ENCODE data around the gene CCBE1.
"Not testable (repeated sequence)": the region's sequence is repeated elsewhere in the genome, so short reads cannot be mapped to it uniquely, and the experiment has no call there.

Gene CCBE1

GRCh38 chr18:59718108-59718463 is 20.9 kb upstream of the CCBE1 start:
- DNase-seq (ENCODE audit: low spot score), result peak; percentile 74
- ATAC-seq (ENCODE audit: low read depth), result peak; percentile 89
- H3K27ac ChIP-seq (ENCODE audit: poor library complexity, severe bottlenecking), result peak overlapping the region; percentile 98
- H3K4me1 ChIP-seq (ENCODE audit: insufficient read depth, poor library complexity, severe bottlenecking), result peaks cover 41% of the 10 kb centered on the region
- no peaks in the 10 kb centered on the region for H3K36me3 ChIP-seq (ENCODE audit: low read depth)
- H3K27me3 ChIP-seq (ENCODE audit: insufficient read depth, poor library complexity, severe bottlenecking), result no peaks in the 10 kb centered on the region
- TF ChIP-seq CTCF (IDR thresholded peaks at IDR 0.05; ENCODE audit: poor library complexity, severe bottlenecking), result no peak
- H3K4me3 ChIP-seq (ENCODE audit: severe bottlenecking), result no peak overlapping the region
- no peaks in the 10 kb centered on the region for H3K9me3 ChIP-seq (ENCODE audit: severe bottlenecking)

GRCh38 chr18:59717291-59717690 is 20.1 kb upstream of the CCBE1 start:
- Histone ChIP-seq H3K36me3 (ENCODE audit: low read depth) (no peaks in the 10 kb centered on the region), H3K9me3 (ENCODE audit: severe bottlenecking) (no peaks in the 10 kb centered on the region), H3K4me3 (ENCODE audit: severe bottlenecking) (no peak overlapping the region), H3K27me3 (ENCODE audit: insufficient read depth, poor library complexity, severe bottlenecking) (no peaks in the 10 kb centered on the region), H3K27ac (ENCODE audit: poor library complexity, severe bottlenecking) (peak overlapping the region; percentile 98), H3K4me1 (ENCODE audit: insufficient read depth, poor library complexity, severe bottlenecking) (peaks cover 41% of the 10 kb centered on the region)
- no peak for ATAC-seq (ENCODE audit: low read depth)
- no peak for TF ChIP-seq CTCF (IDR thresholded peaks at IDR 0.05; ENCODE audit: poor library complexity, severe bottlenecking)
- DNase-seq (ENCODE audit: low spot score), result no peak

GRCh38 chr18:59715966-59716369 is 18.7 kb upstream of the CCBE1 start:
- Histone ChIP-seq H3K36me3 (ENCODE audit: low read depth) (no peaks in the 10 kb centered on the region), H3K4me3 (ENCODE audit: severe bottlenecking) (no peak overlapping the region), H3K27ac (ENCODE audit: poor library complexity, severe bottlenecking) (peak overlapping the region; percentile 98), H3K9me3 (ENCODE audit: severe bottlenecking) (no peaks in the 10 kb centered on the region), H3K4me1 (ENCODE audit: insufficient read depth, poor library complexity, severe bottlenecking) (peaks cover 41% of the 10 kb centered on the region), H3K27me3 (ENCODE audit: insufficient read depth, poor library complexity, severe bottlenecking) (no peaks in the 10 kb centered on the region)
- peak; percentile 58 for DNase-seq (ENCODE audit: low spot score)
- peak; percentile 85 for ATAC-seq (ENCODE audit: low read depth)
- TF ChIP-seq CTCF (IDR thresholded peaks at IDR 0.05; ENCODE audit: poor library complexity, severe bottlenecking), result peak; percentile 8

- H3K27me3 ChIP-seq (ENCODE audit: insufficient read depth, poor library complexity, severe bottlenecking), result no peaks in the 10 kb centered on the region
- H3K4me3 ChIP-seq (ENCODE audit: severe bottlenecking), result no peak overlapping the region
- TF ChIP-seq CTCF (IDR thresholded peaks at IDR 0.05; ENCODE audit: poor library complexity, severe bottlenecking), result no peak
- peak overlapping the region; percentile 98 for H3K27ac ChIP-seq (ENCODE audit: poor library complexity, severe bottlenecking)
- H3K9me3 ChIP-seq (ENCODE audit: severe bottlenecking), result no peaks in the 10 kb centered on the region
- no peaks in the 10 kb centered on the region for H3K36me3 ChIP-seq (ENCODE audit: low read depth)
- no peak for DNase-seq (ENCODE audit: low spot score)
- no peak for ATAC-seq (ENCODE audit: low read depth)
- H3K4me1 ChIP-seq (ENCODE audit: insufficient read depth, poor library complexity, severe bottlenecking), result peaks cover 41% of the 10 kb centered on the region
Observed at GRCh38 chr18:59715445-59715844, 18.2 kb upstream of the CCBE1 start.

GRCh38 chr18:59714096-59714495 is 16.9 kb upstream of the CCBE1 start:
- not testable (repeated sequence) for H3K4me3 ChIP-seq (ENCODE audit: severe bottlenecking); H3K36me3 ChIP-seq (ENCODE audit: low read depth); ATAC-seq (ENCODE audit: low read depth); DNase-seq (ENCODE audit: low spot score); H3K9me3 ChIP-seq (ENCODE audit: severe bottlenecking); H3K27me3 ChIP-seq (ENCODE audit: insufficient read depth, poor library complexity, severe bottlenecking)
- peaks cover 36% of the 10 kb centered on the region for H3K4me1 ChIP-seq (ENCODE audit: insufficient read depth, poor library complexity, severe bottlenecking)
- H3K27ac ChIP-seq (ENCODE audit: poor library complexity, severe bottlenecking), result peak overlapping the region; percentile 98

Measured in RWPE2 (cell line).